ENCODE data around the gene RAB9A. TPM values are rescaled to one million over a fixed set of nuclear protein-coding genes. Genes with fewer than 3 reads are reported as not detected.

Gene RAB9A
- total and polyA plus RNA-seq, 10 of the 15 experiments (the other 5 are each of a cell fraction or from before 2014, with no cell fraction given), result 42.1 to 142 (median 49.9) TPM

DNA sequence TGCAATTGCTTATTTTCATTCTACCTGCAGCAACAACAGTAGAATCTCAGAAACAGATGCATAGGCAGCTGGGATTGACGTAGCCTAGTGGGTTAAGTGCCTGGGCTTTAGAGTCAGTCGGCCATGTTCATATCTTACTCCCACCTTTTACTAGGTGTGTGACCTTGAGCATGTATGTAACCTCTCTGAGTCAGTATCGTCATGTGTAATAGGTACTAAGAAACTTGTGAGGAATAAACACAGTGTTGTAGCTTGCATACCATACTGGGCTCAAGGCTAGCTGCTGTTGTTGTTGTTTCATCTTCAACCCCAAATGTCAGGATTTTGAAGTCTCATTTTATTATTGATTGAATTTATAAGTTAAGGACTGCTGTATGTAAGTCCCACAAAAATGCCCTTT is 14.2 kb downstream of the RAB9A start:
- H3K79me2 ChIP-seq (ENCODE audit: control insufficient read depth, insufficient read depth, low read length), result peaks cover 87% of the 10 kb centered on the region
- ATAC-seq, result peak; percentile 20
- TF ChIP-seq IRF4 (IDR thresholded peaks at IDR 0.05; ENCODE audit: low read depth, low read length) (no peak), NFYA (IDR thresholded peaks at IDR 0.05; ENCODE audit: borderline replicate concordance, low read depth, low read length) (no peak), SUPT20H (IDR thresholded peaks at IDR 0.05; ENCODE audit: borderline replicate concordance, control insufficient read depth, low read depth, low read length) (no peak), YBX1 (IDR thresholded peaks at IDR 0.05) (no peak), ZNF24 (IDR thresholded peaks at IDR 0.05) (no peak), STAT3 (IDR thresholded peaks at IDR 0.05; ENCODE audit: low read depth, low read length) (no peak), BRCA1 (IDR thresholded peaks at IDR 0.05; ENCODE audit: low read depth, low read length) (no peak), POU2F2 (IDR thresholded peaks at IDR 0.05; ENCODE audit: borderline replicate concordance, low read depth, low read length) (no peak), FOXK2 (IDR thresholded peaks at IDR 0.05) (no peak)
- TF ChIP-seq, protein P1, sequence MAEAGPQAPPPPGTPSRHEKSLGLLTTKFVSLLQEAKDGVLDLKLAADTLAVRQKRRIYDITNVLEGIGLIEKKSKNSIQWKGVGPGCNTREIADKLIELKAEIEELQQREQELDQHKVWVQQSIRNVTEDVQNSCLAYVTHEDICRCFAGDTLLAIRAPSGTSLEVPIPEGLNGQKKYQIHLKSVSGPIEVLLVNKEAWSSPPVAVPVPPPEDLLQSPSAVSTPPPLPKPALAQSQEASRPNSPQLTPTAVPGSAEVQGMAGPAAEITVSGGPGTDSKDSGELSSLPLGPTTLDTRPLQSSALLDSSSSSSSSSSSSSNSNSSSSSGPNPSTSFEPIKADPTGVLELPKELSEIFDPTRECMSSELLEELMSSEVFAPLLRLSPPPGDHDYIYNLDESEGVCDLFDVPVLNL (IDR thresholded peaks at IDR 0.05; ENCODE audit: low read depth, low read length), result no peak
- TF ChIP-seq, protein P2, sequence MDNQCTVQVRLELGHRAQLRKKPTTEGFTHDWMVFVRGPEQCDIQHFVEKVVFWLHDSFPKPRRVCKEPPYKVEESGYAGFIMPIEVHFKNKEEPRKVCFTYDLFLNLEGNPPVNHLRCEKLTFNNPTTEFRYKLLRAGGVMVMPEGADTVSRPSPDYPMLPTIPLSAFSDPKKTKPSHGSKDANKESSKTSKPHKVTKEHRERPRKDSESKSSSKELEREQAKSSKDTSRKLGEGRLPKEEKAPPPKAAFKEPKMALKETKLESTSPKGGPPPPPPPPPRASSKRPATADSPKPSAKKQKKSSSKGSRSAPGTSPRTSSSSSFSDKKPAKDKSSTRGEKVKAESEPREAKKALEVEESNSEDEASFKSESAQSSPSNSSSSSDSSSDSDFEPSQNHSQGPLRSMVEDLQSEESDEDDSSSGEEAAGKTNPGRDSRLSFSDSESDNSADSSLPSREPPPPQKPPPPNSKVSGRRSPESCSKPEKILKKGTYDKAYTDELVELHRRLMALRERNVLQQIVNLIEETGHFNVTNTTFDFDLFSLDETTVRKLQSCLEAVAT (IDR thresholded peaks at IDR 0.05), result no peak
- TF ChIP-seq, protein P3, sequence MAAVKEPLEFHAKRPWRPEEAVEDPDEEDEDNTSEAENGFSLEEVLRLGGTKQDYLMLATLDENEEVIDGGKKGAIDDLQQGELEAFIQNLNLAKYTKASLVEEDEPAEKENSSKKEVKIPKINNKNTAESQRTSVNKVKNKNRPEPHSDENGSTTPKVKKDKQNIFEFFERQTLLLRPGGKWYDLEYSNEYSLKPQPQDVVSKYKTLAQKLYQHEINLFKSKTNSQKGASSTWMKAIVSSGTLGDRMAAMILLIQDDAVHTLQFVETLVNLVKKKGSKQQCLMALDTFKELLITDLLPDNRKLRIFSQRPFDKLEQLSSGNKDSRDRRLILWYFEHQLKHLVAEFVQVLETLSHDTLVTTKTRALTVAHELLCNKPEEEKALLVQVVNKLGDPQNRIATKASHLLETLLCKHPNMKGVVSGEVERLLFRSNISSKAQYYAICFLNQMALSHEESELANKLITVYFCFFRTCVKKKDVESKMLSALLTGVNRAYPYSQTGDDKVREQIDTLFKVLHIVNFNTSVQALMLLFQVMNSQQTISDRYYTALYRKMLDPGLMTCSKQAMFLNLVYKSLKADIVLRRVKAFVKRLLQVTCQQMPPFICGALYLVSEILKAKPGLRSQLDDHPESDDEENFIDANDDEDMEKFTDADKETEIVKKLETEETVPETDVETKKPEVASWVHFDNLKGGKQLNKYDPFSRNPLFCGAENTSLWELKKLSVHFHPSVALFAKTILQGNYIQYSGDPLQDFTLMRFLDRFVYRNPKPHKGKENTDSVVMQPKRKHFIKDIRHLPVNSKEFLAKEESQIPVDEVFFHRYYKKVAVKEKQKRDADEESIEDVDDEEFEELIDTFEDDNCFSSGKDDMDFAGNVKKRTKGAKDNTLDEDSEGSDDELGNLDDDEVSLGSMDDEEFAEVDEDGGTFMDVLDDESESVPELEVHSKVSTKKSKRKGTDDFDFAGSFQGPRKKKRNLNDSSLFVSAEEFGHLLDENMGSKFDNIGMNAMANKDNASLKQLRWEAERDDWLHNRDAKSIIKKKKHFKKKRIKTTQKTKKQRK (IDR thresholded peaks at IDR 0.05; ENCODE audit: low read depth, low read length), result no peak
- TF ChIP-seq, protein P4, sequence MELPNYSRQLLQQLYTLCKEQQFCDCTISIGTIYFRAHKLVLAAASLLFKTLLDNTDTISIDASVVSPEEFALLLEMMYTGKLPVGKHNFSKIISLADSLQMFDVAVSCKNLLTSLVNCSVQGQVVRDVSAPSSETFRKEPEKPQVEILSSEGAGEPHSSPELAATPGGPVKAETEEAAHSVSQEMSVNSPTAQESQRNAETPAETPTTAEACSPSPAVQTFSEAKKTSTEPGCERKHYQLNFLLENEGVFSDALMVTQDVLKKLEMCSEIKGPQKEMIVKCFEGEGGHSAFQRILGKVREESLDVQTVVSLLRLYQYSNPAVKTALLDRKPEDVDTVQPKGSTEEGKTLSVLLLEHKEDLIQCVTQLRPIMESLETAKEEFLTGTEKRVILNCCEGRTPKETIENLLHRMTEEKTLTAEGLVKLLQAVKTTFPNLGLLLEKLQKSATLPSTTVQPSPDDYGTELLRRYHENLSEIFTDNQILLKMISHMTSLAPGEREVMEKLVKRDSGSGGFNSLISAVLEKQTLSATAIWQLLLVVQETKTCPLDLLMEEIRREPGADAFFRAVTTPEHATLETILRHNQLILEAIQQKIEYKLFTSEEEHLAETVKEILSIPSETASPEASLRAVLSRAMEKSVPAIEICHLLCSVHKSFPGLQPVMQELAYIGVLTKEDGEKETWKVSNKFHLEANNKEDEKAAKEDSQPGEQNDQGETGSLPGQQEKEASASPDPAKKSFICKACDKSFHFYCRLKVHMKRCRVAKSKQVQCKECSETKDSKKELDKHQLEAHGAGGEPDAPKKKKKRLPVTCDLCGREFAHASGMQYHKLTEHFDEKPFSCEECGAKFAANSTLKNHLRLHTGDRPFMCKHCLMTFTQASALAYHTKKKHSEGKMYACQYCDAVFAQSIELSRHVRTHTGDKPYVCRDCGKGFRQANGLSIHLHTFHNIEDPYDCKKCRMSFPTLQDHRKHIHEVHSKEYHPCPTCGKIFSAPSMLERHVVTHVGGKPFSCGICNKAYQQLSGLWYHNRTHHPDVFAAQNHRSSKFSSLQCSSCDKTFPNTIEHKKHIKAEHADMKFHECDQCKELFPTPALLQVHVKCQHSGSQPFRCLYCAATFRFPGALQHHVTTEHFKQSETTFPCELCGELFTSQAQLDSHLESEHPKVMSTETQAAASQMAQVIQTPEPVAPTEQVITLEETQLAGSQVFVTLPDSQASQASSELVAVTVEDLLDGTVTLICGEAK (IDR thresholded peaks at IDR 0.05; ENCODE audit: borderline replicate concordance), result no peak

More for the DNA sequence above, 14.2 kb downstream of the RAB9A start:
- peaks cover 6% of the 10 kb centered on the region for H4K20me1 ChIP-seq (ENCODE audit: control insufficient read depth, insufficient read depth)
- SMC1A ChIA-PET (ENCODE audit: uncharacterized antibody, unreplicated experiment), result interaction anchor here (1.2 to 13.8 kb wide), 8 partner anchors 9 to 325 kb away, joined by 3 to 173 read pairs (median 6); partner anchors contain the start of genes OFD1 and TRAPPC2
- FAIRE-seq (no peak), DNase-seq (ENCODE audit: low read depth, low spot score) (no peak)
- in situ Hi-C loops (cut with MboI), result no loop called here
- H3K36me3 ChIP-seq (ENCODE audit: control insufficient read depth in 2 of 2, insufficient read depth in 2 of 2, low read length in 1 of 2), result peaks cover 3 to 6% of the 10 kb centered on the region in 2 experiments
- H3K9me3 ChIP-seq (replicated peaks; ENCODE audit: control insufficient read depth, insufficient read depth, low read length), result no peaks in the 10 kb centered on the region
- intact Hi-C loops (cut with micrococcal nuclease; ENCODE audit: unreplicated experiment), result no loop called here
- BruUV-seq (replicated peaks), result no TSS peak
- no peak overlapping the region; the same call in 1 of the 2 replicates for H3K9ac ChIP-seq (ENCODE audit: control insufficient read depth, insufficient read depth, low read length)
- H2AFZ ChIP-seq (ENCODE audit: control insufficient read depth, low read depth, low read length), result no peak overlapping the region
- CTCF ChIA-PET, result interaction anchor here (0.7 to 1.2 kb wide), 4 partner anchors 13 to 46 kb away, joined by 3 to 5 read pairs (median 4); partner anchors contain the start of genes OFD1 and TRAPPC2
- peak overlapping the region; percentile 3; the same call in 1 of the 2 replicates for H3K4me3 ChIP-seq
- H3K27me3 ChIP-seq (replicated peaks in 1 of 2; ENCODE audit: control insufficient read depth in 2 of 2, insufficient read depth in 2 of 2, low read length in 1 of 2), result no peaks in the 10 kb centered on the region
- H3K4me2 ChIP-seq (ENCODE audit: control insufficient read depth, insufficient read depth), result no peak overlapping the region; the same call in 1 of the 2 replicates
- POLR2A ChIA-PET, result interaction anchor here (0.6 kb wide), 1 partner anchor 80 kb away, joined by 5 read pairs; no protein-coding TSS in a partner anchor
- peaks cover 23% of the 10 kb centered on the region for H3K4me1 ChIP-seq (ENCODE audit: control insufficient read depth, insufficient read depth, low read length)
- 0 out of 2 replicates have a peak overlapping the region, but pooled peaks have one; percentile 1 for H3K27ac ChIP-seq (ENCODE audit: control insufficient read depth, insufficient read depth)
- 54% methylated on average over 3 of the region's 3 CpGs for WGBS (ENCODE audit: insufficient coverage, insufficient replicate concordance, low lambda C conversion rate, missing lambda C conversion rate)
- RAD21 ChIA-PET (ENCODE audit: unreplicated experiment), result interaction anchor here (1.3 to 2.7 kb wide), 5 partner anchors 9 to 34 kb away, joined by 3 to 8 read pairs (median 5); partner anchors contain the start of genes OFD1, RAB9A and TRAPPC2
